ENCODE results near the gene SH3GLB2. TPM values are rescaled to one million over a fixed set of nuclear protein-coding genes. Genes with fewer than 3 reads are reported as not detected.

The SH3GLB2 gene
- total and polyA plus RNA-seq, 2 experiments from 2014 or later, result 21.9 to 68.0 TPM

GRCh38 chr9:128972956-128973355 is 55.2 kb downstream of the SH3GLB2 start:
- Histone ChIP-seq H4K20me1 (replicated peaks; ENCODE audit: insufficient read depth) (no peaks in the 10 kb centered on the region; the same call in none of the 2 replicates), H3K27me3 (ENCODE audit: insufficient read depth) (no peaks in the 10 kb centered on the region), H3K4me1 (ENCODE audit: insufficient read depth) (no peaks in the 10 kb centered on the region), H2AFZ (no peak overlapping the region), H3K4me3 (no peak overlapping the region), H3K36me3 (ENCODE audit: insufficient read depth) (peaks cover 79% of the 10 kb centered on the region), H3F3A (replicated peaks; ENCODE audit: low read depth) (peaks cover 7% of the 10 kb centered on the region; the same call in 1 of the 2 replicates), H3K9me2 (ENCODE audit: insufficient read depth) (no peaks in the 10 kb centered on the region), H3K27ac (ENCODE audit: low read depth) (no peak overlapping the region), H3K4me2 (no peak overlapping the region), H3K79me2 (replicated peaks; ENCODE audit: insufficient read depth) (no peaks in the 10 kb centered on the region)
- Mint-ChIP-seq H3K9me3 (no peaks in the 10 kb centered on the region), H3K4me3 (no peak overlapping the region), H3K27me3 (ENCODE audit: insufficient read depth, low read depth, poor library complexity) (peaks cover 1% of the 10 kb centered on the region), H3K4me1 (no peaks in the 10 kb centered on the region), H3K27ac (no peak overlapping the region), H3K36me3 (ENCODE audit: low read depth) (peaks cover 81% of the 10 kb centered on the region)
- DNase-seq (ENCODE audit: low spot score) (no peak), ATAC-seq (no peak)
- no peak for TF ChIP-seq CTCF (conservative IDR thresholded peaks at IDR 0.05; ENCODE audit: low read depth in 2 of 2)
- no peak for TF ChIP-seq CREB1 (CRISPR knock-in tag; IDR thresholded peaks at IDR 0.05; ENCODE audit: low read depth)

GRCh38 chr9:128969491-128969890 is 58.6 kb downstream of the SH3GLB2 start:
- H3K4me1 Mint-ChIP-seq, result no peaks in the 10 kb centered on the region
- no peak overlapping the region for H2AFZ ChIP-seq
- no peaks in the 10 kb centered on the region; the same call in none of the 2 replicates for H4K20me1 ChIP-seq (replicated peaks; ENCODE audit: insufficient read depth)
- DNase-seq (ENCODE audit: low spot score) (no peak), ATAC-seq (no peak)
- H3K9me2 ChIP-seq (ENCODE audit: insufficient read depth), result no peaks in the 10 kb centered on the region
- no peaks in the 10 kb centered on the region for H3K4me1 ChIP-seq (ENCODE audit: insufficient read depth)
- no peaks in the 10 kb centered on the region for H3K27me3 ChIP-seq (ENCODE audit: insufficient read depth)
- H3K27me3 Mint-ChIP-seq (ENCODE audit: insufficient read depth, low read depth, poor library complexity), result peaks cover 1% of the 10 kb centered on the region
- no peak overlapping the region for H3K4me3 Mint-ChIP-seq
- no peak overlapping the region for H3K27ac ChIP-seq (ENCODE audit: low read depth)
- H3K27ac Mint-ChIP-seq, result no peak overlapping the region
- peaks cover 59% of the 10 kb centered on the region for H3K36me3 Mint-ChIP-seq (ENCODE audit: low read depth)
- H3K36me3 ChIP-seq (ENCODE audit: insufficient read depth), result peaks cover 57% of the 10 kb centered on the region
- no peaks in the 10 kb centered on the region for H3K79me2 ChIP-seq (replicated peaks; ENCODE audit: insufficient read depth)
- peaks cover 7% of the 10 kb centered on the region; the same call in 1 of the 2 replicates for H3F3A ChIP-seq (replicated peaks; ENCODE audit: low read depth)
- H3K4me2 ChIP-seq, result no peak overlapping the region
- no peaks in the 10 kb centered on the region for H3K9me3 Mint-ChIP-seq
- H3K4me3 ChIP-seq, result no peak overlapping the region
- no peak for TF ChIP-seq NANOG (IDR thresholded peaks at IDR 0.05; ENCODE audit: borderline replicate concordance)
- no peak for TF ChIP-seq EZH2 (IDR thresholded peaks at IDR 0.05; ENCODE audit: low read depth, unreplicated experiment)
- no peak for TF ChIP-seq CREB1 (CRISPR knock-in tag; IDR thresholded peaks at IDR 0.05; ENCODE audit: low read depth)
- TF ChIP-seq REST (IDR thresholded peaks at IDR 0.05; ENCODE audit: unreplicated experiment), result no peak
- TF ChIP-seq POLR2AphosphoS5 (IDR thresholded peaks at IDR 0.05; ENCODE audit: low read depth), result no peak
- no peak for TF ChIP-seq CTCF (conservative IDR thresholded peaks at IDR 0.05; ENCODE audit: low read depth in 2 of 2)
- no peak for TF ChIP-seq ETS1 (IDR thresholded peaks at IDR 0.05)
- no peak for TF ChIP-seq ZNF114 (CRISPR knock-in tag; IDR thresholded peaks at IDR 0.05)
- no peak for TF ChIP-seq JUNB (IDR thresholded peaks at IDR 0.05; ENCODE audit: unreplicated experiment)
- no peak for TF ChIP-seq ZNF331 (CRISPR knock-in tag; IDR thresholded peaks at IDR 0.05; ENCODE audit: low read depth)
- TF ChIP-seq EZH2phosphoT487 (IDR thresholded peaks at IDR 0.05; ENCODE audit: unreplicated experiment), result no peak
